Mucosa of stomach (tissue), 1 donor: ENCODE data around the gene IFNGR1.
"Not testable (repeated sequence)": the region's sequence is repeated elsewhere in the genome, so short reads cannot be mapped to it uniquely, and the experiment has no call there.

Source experiments
- H3K27me3 ChIP-seq: one replicate; pipeline ENCODE4 v1.7.0; 2013; ENCODE audit warnings: mild to moderate bottlenecking, low read length; ENCODE audit not compliant: control insufficient read depth, insufficient read depth
- H3K36me3 ChIP-seq: one replicate; pipeline ENCODE4 v1.7.0; 2013; ENCODE audit warnings: low read length; ENCODE audit not compliant: control insufficient read depth, insufficient read depth
- H3K4me1 ChIP-seq: one replicate; pipeline ENCODE4 v1.7.0; 2013; ENCODE audit warnings: mild to moderate bottlenecking, low read length; ENCODE audit not compliant: control insufficient read depth, insufficient read depth
- H3K4me3 ChIP-seq: one replicate; pipeline ENCODE4 v1.7.0; 2013; ENCODE audit warnings: low read length
- H3K9ac ChIP-seq: one replicate; pipeline ENCODE4 v1.7.0; 2013; ENCODE audit warnings: mild to moderate bottlenecking, low read length, moderate library complexity
- H3K9me3 ChIP-seq: one replicate; pipeline ENCODE4 v1.7.0; 2013; ENCODE audit warnings: mild to moderate bottlenecking, low read length, moderate library complexity; ENCODE audit not compliant: control insufficient read depth
- donor health status: Pancreatic carcinoma.

Gene IFNGR1

DNA sequence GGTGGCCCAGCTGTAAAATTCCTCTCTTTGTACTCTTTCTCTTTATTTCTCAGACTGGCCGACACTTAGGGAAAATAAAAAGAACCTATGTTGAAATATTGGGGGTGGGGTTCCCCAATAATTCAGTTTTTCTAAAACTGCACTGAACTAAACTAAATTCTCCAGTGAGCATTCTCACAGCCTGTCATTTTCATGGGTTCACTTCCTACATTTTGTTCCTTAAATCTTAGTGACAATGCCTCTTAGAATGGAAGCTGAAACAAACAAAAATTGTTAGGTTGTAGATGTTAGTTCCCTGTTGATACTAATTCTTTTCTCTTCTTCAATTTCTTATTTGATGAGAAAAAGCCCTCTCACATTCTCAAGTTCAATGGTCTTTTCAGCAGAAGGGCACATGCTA lies 35.8 kb upstream of the IFNGR1 start:
- H3K36me3 ChIP-seq: no peaks in the 10 kb centered on the region
- no peaks in the 10 kb centered on the region for H3K4me1 ChIP-seq
- H3K27me3 ChIP-seq: no peaks in the 10 kb centered on the region
- no peak overlapping the region for H3K9ac ChIP-seq
- H3K4me3 ChIP-seq: no peak overlapping the region
- no peaks in the 10 kb centered on the region for H3K9me3 ChIP-seq

DNA sequence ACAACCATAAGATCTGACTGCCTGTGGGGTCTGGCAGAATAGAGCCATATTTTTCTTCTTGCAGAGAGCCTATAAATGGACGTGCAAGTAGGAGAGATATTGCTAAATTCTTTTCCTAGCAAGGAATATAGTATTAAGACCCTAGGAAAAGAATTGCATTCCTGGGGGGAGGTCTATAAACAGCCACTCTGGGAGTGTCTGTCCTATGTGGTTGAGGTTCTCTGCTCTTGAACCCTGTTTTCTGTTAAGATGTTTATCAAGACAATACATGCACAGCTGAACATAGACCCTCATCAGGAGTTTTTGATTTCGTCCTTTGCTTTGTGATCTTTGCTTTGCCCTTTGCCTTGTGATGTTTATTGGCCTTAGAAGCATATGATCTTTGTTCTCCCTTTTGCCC lies 35.2 kb upstream of the IFNGR1 start:
- H3K27me3 ChIP-seq, H3K4me1 ChIP-seq, H3K4me3 ChIP-seq, H3K9ac ChIP-seq, H3K36me3 ChIP-seq, H3K9me3 ChIP-seq: not testable (repeated sequence)

DNA sequence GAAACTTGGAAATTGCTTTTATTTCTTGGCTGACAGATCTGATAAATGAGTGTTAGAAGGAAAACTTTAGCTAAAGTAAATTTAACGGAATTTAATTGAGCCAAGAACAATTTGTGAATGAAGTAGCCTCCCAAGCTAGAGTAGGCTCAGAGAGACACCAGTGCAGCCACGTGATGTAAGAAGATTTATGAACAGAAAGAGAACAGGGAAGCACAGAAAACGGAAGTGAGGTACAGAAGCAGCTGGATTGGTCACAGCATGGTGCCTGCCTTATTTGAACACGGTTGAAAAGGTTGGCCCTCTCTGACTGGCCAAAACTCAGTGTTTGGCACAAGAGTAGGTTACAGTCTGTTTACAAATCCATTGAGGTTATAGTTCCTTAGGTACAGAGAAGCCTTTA lies 29.5 kb upstream of the IFNGR1 start:
- Histone ChIP-seq H3K9me3 (no peaks in the 10 kb centered on the region), H3K9ac (no peak overlapping the region), H3K27me3 (no peaks in the 10 kb centered on the region), H3K4me1 (peaks cover 13% of the 10 kb centered on the region), H3K36me3 (no peaks in the 10 kb centered on the region), H3K4me3 (no peak overlapping the region)

DNA sequence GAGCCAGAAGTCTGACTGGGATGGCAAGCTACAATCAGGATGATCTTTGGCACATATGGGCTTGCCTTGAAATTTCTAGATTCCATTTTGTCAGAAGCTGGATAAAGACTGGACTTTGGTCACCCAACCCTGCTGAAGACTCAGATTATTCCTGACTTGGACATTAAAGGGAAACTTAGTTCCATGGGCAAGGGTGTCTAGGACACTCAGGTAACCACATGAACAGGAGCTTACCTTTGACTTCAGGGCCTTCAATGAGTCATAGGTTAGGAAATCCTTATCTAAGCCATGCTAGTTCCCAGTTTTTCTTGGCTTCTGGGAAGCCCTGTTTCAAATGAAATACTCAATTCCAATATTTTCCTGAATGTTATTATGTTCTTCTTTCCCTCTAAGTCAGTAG lies 28.5 kb upstream of the IFNGR1 start:
- Histone ChIP-seq H3K9me3 (no peaks in the 10 kb centered on the region), H3K36me3 (no peaks in the 10 kb centered on the region), H3K4me3 (no peak overlapping the region), H3K27me3 (no peaks in the 10 kb centered on the region), H3K9ac (no peak overlapping the region), H3K4me1 (peaks cover 13% of the 10 kb centered on the region)

DNA sequence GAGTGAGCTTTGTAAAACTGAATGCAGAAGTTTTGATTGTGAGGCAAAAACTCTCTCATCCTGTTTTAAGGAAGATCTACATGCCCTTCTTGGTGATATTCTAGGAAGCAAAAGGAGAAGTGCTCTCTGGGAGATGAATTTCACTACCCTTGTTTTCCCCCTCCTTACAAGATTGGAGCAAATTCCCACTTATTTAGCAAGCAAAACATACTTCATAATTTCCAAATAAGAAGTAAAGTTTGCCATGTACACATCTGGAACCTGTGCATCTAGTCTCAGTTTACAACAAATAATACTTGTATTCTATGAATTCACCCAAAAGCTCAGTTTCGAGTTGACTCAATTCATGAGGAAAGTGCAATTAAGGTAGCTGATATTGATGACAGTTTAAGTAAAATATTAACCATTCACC lies 27.6 kb upstream of the IFNGR1 start:
- no peaks in the 10 kb centered on the region for H3K36me3 ChIP-seq
- H3K27me3 ChIP-seq: no peaks in the 10 kb centered on the region
- no peak overlapping the region for H3K9ac ChIP-seq
- H3K4me3 ChIP-seq: no peak overlapping the region
- H3K4me1 ChIP-seq: peaks cover 13% of the 10 kb centered on the region
- no peaks in the 10 kb centered on the region for H3K9me3 ChIP-seq

DNA sequence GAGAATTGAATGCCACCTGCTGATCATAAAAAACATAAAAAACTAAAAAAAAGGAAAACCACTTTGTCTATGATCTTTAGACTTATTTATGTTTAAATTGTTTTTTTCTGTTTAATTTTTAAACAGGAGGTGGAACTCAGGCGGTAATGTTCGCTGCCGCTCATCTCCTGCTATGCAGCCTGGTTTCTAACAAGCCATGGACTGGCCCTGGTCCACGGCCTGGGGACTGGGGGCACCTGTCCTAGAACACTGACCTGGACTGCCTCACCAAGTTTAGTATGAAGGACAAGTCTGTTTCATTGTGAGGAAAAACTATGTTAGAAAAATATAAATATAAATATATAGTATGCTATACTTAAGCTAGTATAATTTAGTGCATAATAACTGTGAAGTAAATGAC lies 27.0 kb upstream of the IFNGR1 start:
- Histone ChIP-seq H3K9me3 (no peaks in the 10 kb centered on the region), H3K4me3 (no peak overlapping the region), H3K9ac (no peak overlapping the region), H3K36me3 (no peaks in the 10 kb centered on the region), H3K4me1 (peaks cover 16% of the 10 kb centered on the region), H3K27me3 (no peaks in the 10 kb centered on the region)

DNA sequence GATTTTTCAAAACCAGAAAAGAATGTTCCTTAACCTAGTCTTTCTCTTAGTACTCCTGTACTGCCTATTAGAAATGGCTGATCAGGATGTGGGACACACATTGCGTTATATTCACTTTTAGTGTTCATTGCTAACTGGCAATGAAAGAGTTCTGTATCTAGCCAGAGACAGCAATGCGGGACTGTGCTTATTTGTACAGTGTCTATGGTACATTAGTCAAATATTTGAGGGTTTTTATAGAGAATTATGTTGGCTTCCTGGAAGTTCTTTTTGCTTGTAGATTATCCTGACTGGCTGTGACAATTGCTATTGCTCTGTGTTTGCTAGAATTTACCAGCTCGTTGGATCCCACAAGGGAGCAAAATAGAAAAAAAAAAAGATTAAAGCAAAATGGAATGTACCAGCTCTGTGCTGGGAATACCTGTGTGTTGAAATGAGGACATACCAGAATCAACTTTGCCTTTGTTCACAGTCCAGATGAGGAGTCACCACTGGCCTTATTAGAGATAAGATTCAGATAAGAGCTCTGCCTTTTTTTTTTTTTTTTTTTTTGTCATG lies 22.4 kb upstream of the IFNGR1 start:
- no peaks in the 10 kb centered on the region for H3K27me3 ChIP-seq
- H3K9ac ChIP-seq: no peak overlapping the region
- no peak overlapping the region for H3K4me3 ChIP-seq
- no peaks in the 10 kb centered on the region for H3K9me3 ChIP-seq
- peaks cover 17% of the 10 kb centered on the region for H3K4me1 ChIP-seq
- no peaks in the 10 kb centered on the region for H3K36me3 ChIP-seq

DNA sequence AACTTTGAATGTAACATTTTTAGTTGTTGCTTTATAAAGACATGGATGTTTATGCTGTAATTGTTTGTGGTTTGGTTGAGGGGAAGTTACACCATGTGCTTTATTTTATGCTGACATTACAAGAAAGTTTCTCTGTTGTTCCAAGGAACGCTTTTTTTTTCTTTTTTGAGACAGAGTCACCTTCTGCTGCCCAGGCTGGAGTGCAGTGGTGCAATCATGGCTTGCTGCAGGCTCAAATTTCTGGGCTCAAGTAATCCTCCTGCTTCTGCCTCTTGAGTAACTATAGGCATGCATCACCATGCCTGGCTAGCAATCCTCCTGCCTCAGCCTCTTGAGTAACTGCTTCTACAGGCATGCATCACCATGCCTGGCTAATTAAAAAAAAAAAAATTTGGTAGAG lies 21.0 kb upstream of the IFNGR1 start:
- no peaks in the 10 kb centered on the region for H3K9me3 ChIP-seq
- peaks cover 21% of the 10 kb centered on the region for H3K4me1 ChIP-seq
- H3K36me3 ChIP-seq: no peaks in the 10 kb centered on the region
- no peaks in the 10 kb centered on the region for H3K27me3 ChIP-seq
- no peak overlapping the region for H3K4me3 ChIP-seq
- H3K9ac ChIP-seq: no peak overlapping the region

DNA sequence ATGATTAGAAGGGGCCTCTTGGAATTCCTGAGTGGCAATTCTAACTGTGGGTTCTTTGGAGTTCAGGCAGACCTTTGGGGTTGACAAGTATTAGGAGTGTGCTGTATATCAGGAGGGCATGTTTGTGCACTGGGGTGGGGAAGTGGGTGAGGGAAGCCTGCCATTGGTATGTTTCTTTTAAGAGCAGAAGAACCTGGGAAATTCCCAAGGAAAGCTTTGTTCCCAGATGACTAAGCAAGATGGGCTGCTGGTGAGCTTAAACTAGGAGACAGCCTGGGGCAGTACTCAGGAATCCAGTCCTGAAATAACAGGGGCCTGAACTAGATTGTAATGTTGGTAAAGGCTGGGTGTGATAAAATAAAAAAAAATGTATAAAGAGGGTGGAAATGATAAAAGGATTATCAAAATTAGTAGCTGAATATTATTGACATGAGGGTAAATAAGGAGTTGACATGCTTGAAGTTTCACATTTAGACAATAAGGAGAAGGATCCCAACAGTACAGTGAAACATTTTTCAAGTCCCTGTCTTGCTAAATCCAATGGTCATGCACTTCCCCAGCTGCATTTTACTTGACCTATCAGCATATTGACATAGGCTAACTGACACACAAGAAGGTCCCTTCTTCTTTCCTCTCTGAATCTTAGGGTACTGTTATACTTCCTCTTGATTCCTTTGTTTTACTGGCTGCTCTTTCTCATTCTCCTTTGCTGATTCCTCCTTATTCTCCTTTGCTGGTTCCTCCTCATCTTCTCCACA lies 18.4 kb upstream of the IFNGR1 start:
- H3K27me3 ChIP-seq: no peaks in the 10 kb centered on the region
- H3K36me3 ChIP-seq: no peaks in the 10 kb centered on the region
- no peaks in the 10 kb centered on the region for H3K9me3 ChIP-seq
- H3K4me3 ChIP-seq: no peak overlapping the region
- no peak overlapping the region for H3K9ac ChIP-seq
- peaks cover 33% of the 10 kb centered on the region for H3K4me1 ChIP-seq

DNA sequence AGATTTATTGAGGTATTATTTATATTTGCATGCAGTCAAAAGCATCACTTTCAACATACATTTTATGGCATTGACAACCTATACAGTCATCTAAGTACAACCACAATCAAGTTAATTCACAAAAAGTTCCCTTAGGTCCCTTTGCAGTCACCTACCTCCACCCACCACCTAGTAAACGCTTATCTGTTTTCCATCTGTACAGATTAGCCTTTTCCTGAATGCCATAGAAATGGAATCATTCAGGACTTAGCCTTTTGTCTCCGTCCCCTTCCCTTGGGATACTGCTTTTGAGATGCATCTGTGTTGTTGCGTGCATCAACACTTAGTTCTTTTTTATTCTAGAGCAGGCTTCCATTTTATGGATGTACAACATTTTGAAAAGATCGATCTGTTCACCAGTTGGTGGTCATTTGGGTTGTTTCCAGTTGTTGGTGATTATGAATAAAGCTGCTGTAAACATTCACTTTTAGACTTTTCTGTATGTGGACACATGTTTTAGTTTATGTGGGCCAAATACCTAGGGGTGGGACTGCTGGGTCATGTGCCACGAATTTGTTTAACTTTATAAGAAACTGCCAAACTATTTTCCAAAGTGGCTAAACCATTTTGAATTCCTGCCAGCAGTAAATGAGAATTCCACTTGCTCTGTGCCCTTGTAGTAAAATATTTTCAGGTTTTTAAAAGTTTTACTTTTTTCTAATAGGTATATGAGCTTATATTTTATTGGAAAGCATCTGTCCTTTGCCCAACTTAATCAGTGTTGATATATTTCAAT lies 17.6 kb upstream of the IFNGR1 start:
- Histone ChIP-seq H3K4me3 (no peak overlapping the region), H3K9me3 (no peaks in the 10 kb centered on the region), H3K9ac (no peak overlapping the region), H3K4me1 (peaks cover 33% of the 10 kb centered on the region), H3K36me3 (no peaks in the 10 kb centered on the region), H3K27me3 (no peaks in the 10 kb centered on the region)

DNA sequence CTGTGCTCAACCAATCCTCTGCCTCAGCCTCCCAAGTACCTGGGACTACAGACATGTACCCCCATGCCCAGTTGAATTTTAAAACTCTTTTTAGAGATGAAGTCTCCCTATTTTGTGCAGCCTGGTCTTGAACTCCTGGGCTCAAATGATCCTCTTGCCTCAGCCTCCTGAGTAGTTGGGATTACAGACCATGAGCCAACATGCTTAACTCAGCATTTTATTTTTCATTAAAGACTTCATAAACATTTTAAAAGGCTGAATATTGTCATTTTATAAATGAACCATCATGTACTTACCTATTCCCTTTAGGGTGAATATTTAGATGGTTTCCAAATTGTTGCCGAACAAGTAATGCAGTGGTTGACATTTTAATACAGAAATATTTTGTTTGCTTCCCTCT lies 16.5 kb upstream of the IFNGR1 start:
- Histone ChIP-seq H3K36me3 (no peaks in the 10 kb centered on the region), H3K9me3 (no peaks in the 10 kb centered on the region), H3K27me3 (no peaks in the 10 kb centered on the region), H3K4me1 (peaks cover 30% of the 10 kb centered on the region), H3K9ac (no peak overlapping the region), H3K4me3 (no peak overlapping the region)
